HepG2 (cell line): ENCODE data around the gene PDK2. TPM values are rescaled to one million over a fixed set of nuclear protein-coding genes. Genes with fewer than 3 reads are reported as not detected.

Experiments
- ATRX ChIP-seq: sonication (generic); formaldehyde crosslinking; IDR thresholded peaks from 2 replicates; pipeline ENCODE4 v1.4.0; 2020; ENCODE audit warnings: missing genetic modification reagents, borderline replicate concordance
- E2F1 ChIP-seq: sonication (generic); formaldehyde crosslinking; IDR thresholded peaks from 2 replicates; pipeline ENCODE4 v1.5.0; 2020; ENCODE audit warnings: missing genetic modification reagents
- FOXK2 ChIP-seq: fragments of 450-650 bp; IDR thresholded peaks from 2 replicates; pipeline ENCODE4 v1.6.1; 2016
- GMEB1 ChIP-seq: sonication (generic); formaldehyde crosslinking; IDR thresholded peaks from 2 replicates; pipeline ENCODE4 v1.5.1; 2020; ENCODE audit warnings: missing genetic modification reagents, mild to moderate bottlenecking, borderline replicate concordance
- IKZF4 ChIP-seq: sonication (generic); formaldehyde crosslinking; IDR thresholded peaks from 2 replicates; pipeline ENCODE4 v1.5.1; 2020; ENCODE audit warnings: borderline replicate concordance, mild to moderate bottlenecking, low read depth, missing genetic modification reagents; ENCODE audit errors: not compliant biosample characterization
- KLF16 ChIP-seq, 2 experiments: sonication (generic) in 1 of 2; formaldehyde crosslinking in 1 of 2; IDR thresholded peaks; 2 replicates each; pipeline versions ENCODE4 v1.6.1 to v1.8.0; 2016 to 2023; ENCODE audit warnings: missing genetic modification reagents in 2 of 2, missing compliant biosample characterization in 1 of 2
- RNF219 ChIP-seq: sonication (generic); formaldehyde crosslinking; IDR thresholded peaks from 2 replicates; pipeline ENCODE4 v1.5.0; 2020; ENCODE audit warnings: mild to moderate bottlenecking, missing genetic modification reagents
- TAF1 ChIP-seq: sonication (generic); formaldehyde crosslinking; IDR thresholded peaks from 2 replicates; pipeline ENCODE4 v1.4.0; 2020; ENCODE audit warnings: missing genetic modification reagents
- THAP11 ChIP-seq: IDR thresholded peaks from 2 replicates; pipeline ENCODE4 v1.6.1; 2016; ENCODE audit warnings: missing biosample characterization, missing genetic modification reagents
- ZFP1 ChIP-seq: IDR thresholded peaks from 2 replicates; pipeline ENCODE4 v1.6.1; 2016
- ZFX ChIP-seq: sonication (generic); formaldehyde crosslinking; IDR thresholded peaks from 2 replicates; pipeline ENCODE4 v1.4.0; 2020; ENCODE audit warnings: mild to moderate bottlenecking, low read depth, missing genetic modification reagents, moderate library complexity
- ZNF367 ChIP-seq: sonication (generic); formaldehyde crosslinking; IDR thresholded peaks from 2 replicates; pipeline ENCODE4 v1.4.0; 2020; ENCODE audit warnings: missing genetic modification reagents, borderline replicate concordance
- ZNF564 ChIP-seq: sonication (generic); formaldehyde crosslinking; IDR thresholded peaks from 2 replicates; pipeline ENCODE4 v1.8.1; 2023; ENCODE audit warnings: mild to moderate bottlenecking, missing genetic modification reagents
- ZNF687 ChIP-seq: sonication (generic); formaldehyde crosslinking; IDR thresholded peaks from 2 replicates; pipeline ENCODE4 v1.5.1; 2020; ENCODE audit warnings: mild to moderate bottlenecking, missing genetic modification reagents, moderate library complexity
- ZNF891 ChIP-seq: sonication (generic); formaldehyde crosslinking; IDR thresholded peaks from 2 replicates; pipeline ENCODE4 v1.5.0; 2020; ENCODE audit warnings: mild to moderate bottlenecking, missing genetic modification reagents
- polyA plus RNA-seq, 8 experiments: library from polyadenylated mRNA; depleted of rRNA in 3 of 8; stranded (reverse) in 7 of 8; unstranded in 1 of 8; fragments of >200 nt; fragmentation: Illumina TruSeq in 4 of 8; extraction: Trizol in 4 of 8; gene quantifications; 2 replicates each; pipeline versions ENCODE4 v1.2.1 to v1.2.3, GENCODE V29; 2011 to 2016; ENCODE audit warnings: low read depth in 4 of 8, missing spikeins in 1 of 8, mixed read lengths in 1 of 8; ENCODE audit not compliant: insufficient read depth in 1 of 8
- total RNA-seq, 5 experiments: library from RNA; depleted of rRNA; stranded (reverse); fragments of >200 nt; fragmentation: Illumina TruSeq; extraction: Trizol; gene quantifications; 2 replicates each; pipeline ENCODE4 v1.2.3, GENCODE V29; 2016; ENCODE audit warnings: low read depth in 1 of 5

The PDK2 gene
- total and polyA plus RNA-seq, 2 of the 13 experiments (the other 11 are each of a cell fraction or from before 2014, with no cell fraction given), result 18.5 to 59.7 TPM

GRCh38 chr17:50094753-50095619, at the start of gene PDK2 (continued):
- TF ChIP-seq GMEB1 (peak; percentile 89), TAF1 (CRISPR knock-in tag) (peak; percentile 72), ZNF367 (CRISPR knock-in tag) (no peak), IKZF4 (no peak), ZFP1 (CRISPR knock-in tag) (no peak), E2F1 (CRISPR knock-in tag) (no peak; the same call in 1 of the 2 replicates), KLF16 (CRISPR knock-in tag; IDR thresholded peaks at IDR 0.05) (peak in 1 of 2 experiments; percentile 73; a peak in 1 of 4 replicates), FOXK2 (peak; percentile 87), ZNF564 (CRISPR knock-in tag) (peak; percentile 79; the same call in 1 of the 2 replicates), ZNF891 (CRISPR knock-in tag) (peak; percentile 87; the same call in 1 of the 2 replicates), ZFX (CRISPR knock-in tag) (peak; percentile 87), ZNF687 (CRISPR knock-in tag) (peak; percentile 86), ATRX (CRISPR knock-in tag) (no peak), RNF219 (CRISPR knock-in tag) (no peak), THAP11 (peak; percentile 80)
